Fibroblast of the aortic adventitia (primary cell): ENCODE data around the gene RNU6-9. TPM values are rescaled to one million over a fixed set of nuclear protein-coding genes. Genes with fewer than 3 reads are reported as not detected.

Experiments
- DNase-seq: peaks from one replicate; pipeline ENCODE4 v3.0.0-alpha.2; 2010; ENCODE audit warnings: low read depth
- H3K4me3 ChIP-seq: 2 replicates; pipeline ENCODE4 v1.5.1; 2011; ENCODE audit warnings: low read depth, mild to moderate bottlenecking, control low read depth, low read length, moderate library complexity
- CTCF ChIP-seq: IDR thresholded peaks from 2 replicates; pipeline ENCODE4 v1.5.1; 2011; ENCODE audit warnings: mild to moderate bottlenecking, low read length, control low read depth, inconsistent platforms; ENCODE audit not compliant: insufficient read depth
- total RNA-seq: library from RNA; depleted of rRNA; stranded (reverse); fragments of >200 nt; gene quantifications from 2 replicates; pipeline ENCODE4 v1.2.3, GENCODE V29; 2012; ENCODE audit warnings: low replicate concordance

RNU6-9 gene
- total RNA-seq, 1 donor: not detected

DNA sequence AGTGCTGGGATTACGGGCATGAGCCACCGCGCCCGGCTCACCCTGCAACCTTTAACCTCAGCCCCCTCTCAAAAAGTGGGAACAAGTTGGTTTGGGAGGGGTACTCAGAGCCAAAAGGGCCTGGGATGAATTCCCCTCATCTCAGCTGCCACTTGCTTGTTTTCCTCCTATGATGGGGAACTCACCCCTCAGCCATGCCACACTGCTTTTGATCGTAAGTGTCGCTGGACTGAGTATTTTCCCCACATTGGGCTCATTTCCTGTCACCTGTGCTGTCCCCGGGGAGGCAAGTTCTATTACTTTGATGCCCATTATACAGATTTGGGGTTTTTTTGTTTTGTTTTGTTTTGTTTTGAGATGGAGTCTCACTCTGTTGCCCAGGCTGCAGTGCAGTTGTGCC, 13.2 kb downstream of the RNU6-9 start:
- no peak for TF ChIP-seq CTCF
- H3K4me3 ChIP-seq: no peak overlapping the region
- no peak for DNase-seq

GRCh38 chr19:907183-907853, 14.0 kb downstream of the RNU6-9 start:
- no peak overlapping the region for H3K4me3 ChIP-seq
- no peak for TF ChIP-seq CTCF
- no peak for DNase-seq

DNA sequence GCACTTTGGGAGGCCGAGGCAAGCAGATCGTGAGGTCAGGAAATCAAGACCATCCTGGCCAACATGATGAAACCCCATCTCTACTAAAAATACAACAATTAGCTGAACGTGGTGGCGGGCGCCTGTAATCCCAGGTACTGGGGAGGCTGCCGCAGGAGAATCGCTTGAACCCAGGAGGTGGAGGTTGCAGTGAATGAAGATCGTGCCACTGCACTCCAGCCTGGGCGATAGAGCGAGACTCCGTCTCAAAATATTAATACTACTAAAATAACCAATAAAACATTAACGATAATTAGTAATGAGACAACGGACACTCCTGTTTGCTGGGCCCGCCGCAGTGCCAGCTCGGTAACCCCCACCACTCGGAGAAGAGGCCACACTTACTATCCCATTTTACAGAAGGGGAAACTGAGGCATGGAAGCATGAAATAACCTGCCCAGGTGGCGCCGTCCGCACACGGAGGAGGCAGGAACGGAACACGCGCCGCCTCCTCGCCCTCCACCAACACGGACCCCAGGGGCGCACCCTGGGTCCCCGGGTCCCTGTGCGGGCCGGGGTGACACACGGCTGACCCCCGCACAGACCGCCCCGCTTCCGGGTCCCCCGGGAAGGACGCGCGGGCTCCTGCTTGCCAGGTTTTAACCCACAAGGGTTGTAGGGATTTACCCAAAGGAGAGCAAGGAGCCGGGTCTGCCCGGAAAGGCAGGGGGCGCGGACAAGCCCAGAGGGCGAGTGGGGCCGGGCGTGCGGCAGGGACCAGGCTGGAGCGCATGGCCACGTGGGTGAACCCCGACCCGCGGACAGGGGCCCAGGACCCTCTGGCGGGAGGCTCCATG, 18.1 kb downstream of the RNU6-9 start:
- H3K4me3 ChIP-seq: peak overlapping the region; percentile 33
- no peak for TF ChIP-seq CTCF
- no peak for DNase-seq

- peak overlapping the region; percentile 71 for H3K4me3 ChIP-seq
- DNase-seq: no peak
- TF ChIP-seq CTCF: no peak
These were observed 19.1 kb downstream of the RNU6-9 start for GRCh38 chr19:912181-913079.

DNA sequence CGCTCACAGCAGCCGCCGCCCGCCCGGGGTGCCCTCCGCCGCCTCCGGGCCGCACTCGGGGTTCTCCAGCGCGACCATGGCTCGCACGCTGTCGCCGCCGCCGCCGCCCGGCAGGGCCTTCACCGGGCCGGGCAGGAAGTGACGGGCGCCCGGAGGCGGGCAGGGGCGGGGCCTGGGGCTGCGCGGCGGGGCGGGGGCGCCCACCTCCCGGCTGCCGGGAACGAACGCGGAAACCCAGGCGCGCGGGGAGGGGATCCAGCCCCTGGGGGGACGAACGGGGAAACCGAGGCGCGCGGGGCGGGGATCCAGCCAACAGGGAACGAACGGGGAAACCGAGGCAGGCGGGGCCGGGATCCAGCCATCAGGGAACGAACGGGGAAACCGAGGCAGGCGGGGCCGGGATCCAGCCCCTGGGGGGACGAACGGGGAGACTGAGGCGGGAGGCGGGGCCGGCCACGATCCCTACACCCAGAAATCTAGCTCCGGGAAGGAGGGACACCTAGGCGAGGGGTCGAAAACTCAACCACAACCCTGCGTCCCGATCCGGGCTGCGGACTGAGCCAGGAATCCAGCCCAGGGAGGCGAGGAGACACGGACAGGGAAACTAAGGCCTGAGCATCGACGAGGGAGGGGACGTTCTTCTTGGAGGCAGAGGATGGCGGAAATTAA, 19.9 kb downstream of the RNU6-9 start, which contains the start of gene R3HDM4:
TSS of gene R3HDM4 (minus strand) at position 140 of the 669 bp plus-strand sequence. CDS start at position 78, 62 bp downstream.
- no peak for TF ChIP-seq CTCF
- H3K4me3 ChIP-seq: peak within 1 kb of the TSS; percentile 71
- DNase-seq: peak; percentile 42
